Loucy (cell line): Measurements from ENCODE around the gene STMND1.

Experiments
- H2AFZ ChIP-seq: fragments of 200-600 bp; sonication (generic); 2 replicates; pipeline ENCODE4 v1.6.0; 2016; ENCODE audit warnings: antibody characterized with exemption, mild to moderate bottlenecking, low read length, moderate library complexity
- H3F3A ChIP-seq: fragments of 200-600 bp; 2 replicates; pipeline ENCODE4 v1.6.0; 2016; ENCODE audit warnings: antibody characterized with exemption, low read depth, mild to moderate bottlenecking
- H3K27me3 ChIP-seq: fragments of 200-600 bp; sonication (generic); 2 replicates; pipeline ENCODE4 v1.6.1; 2014; ENCODE audit warnings: low read length, mild to moderate bottlenecking; ENCODE audit not compliant: insufficient read depth, poor library complexity, severe bottlenecking
- H3K36me3 ChIP-seq: fragments of 200-600 bp; sonication (generic); 2 replicates; pipeline ENCODE4 v1.6.1; 2016; ENCODE audit warnings: low read length; ENCODE audit not compliant: insufficient read depth
- H3K4me1 ChIP-seq: fragments of 200-600 bp; sonication (generic); 2 replicates; pipeline ENCODE4 v1.5.1; 2014; ENCODE audit warnings: low read length, mild to moderate bottlenecking; ENCODE audit not compliant: insufficient read depth, poor library complexity, severe bottlenecking
- H3K4me2 ChIP-seq: fragments of 200-600 bp; sonication (generic); 2 replicates; pipeline ENCODE4 v1.6.0; 2014; ENCODE audit warnings: antibody characterized with exemption, low read length, low read depth, mild to moderate bottlenecking; ENCODE audit not compliant: poor library complexity, severe bottlenecking
- H3K4me3 ChIP-seq: fragments of 200-600 bp; sonication (generic); 2 replicates; pipeline ENCODE4 v1.5.1; 2014; ENCODE audit warnings: low read length, mild to moderate bottlenecking, mixed read lengths; ENCODE audit not compliant: poor library complexity, severe bottlenecking
- H3K79me2 ChIP-seq: fragments of 200-600 bp; sonication (generic); 2 replicates; pipeline ENCODE4 v1.6.1; 2014; ENCODE audit warnings: low read length; ENCODE audit not compliant: insufficient read depth
- H3K9ac ChIP-seq: fragments of 200-600 bp; sonication (generic); 2 replicates; pipeline ENCODE4 v1.6.0; 2014; ENCODE audit warnings: mild to moderate bottlenecking, low read depth, low read length, moderate library complexity; ENCODE audit not compliant: poor library complexity, severe bottlenecking
- H3K9me2 ChIP-seq: fragments of 200-600 bp; sonication (generic); replicated peaks from 2 replicates; pipeline ENCODE4 v1.6.1; 2016; ENCODE audit warnings: low read depth, low read length, mixed read lengths
- H3K9me3 ChIP-seq: fragments of 200-600 bp; sonication (generic); 2 replicates; pipeline ENCODE4 v1.6.1; 2014; ENCODE audit warnings: mild to moderate bottlenecking, antibody characterized with exemption, low read length, low read depth; ENCODE audit not compliant: insufficient read depth
- H4K20me1 ChIP-seq: fragments of 200-600 bp; sonication (generic); 2 replicates; pipeline ENCODE4 v1.6.0; 2014; ENCODE audit warnings: antibody characterized with exemption, low read length, mild to moderate bottlenecking; ENCODE audit not compliant: insufficient read depth, poor library complexity, severe bottlenecking
- CTCF ChIP-seq: fragments of 200-600 bp; sonication (generic); conservative IDR thresholded peaks from 2 replicates; pipeline ENCODE4 v1.5.1; 2014; ENCODE audit warnings: mild to moderate bottlenecking, antibody characterized with exemption, low read length
- EZH2phosphoT487 ChIP-seq: fragments of 200-600 bp; IDR thresholded peaks from 2 replicates; pipeline ENCODE4 v1.6.1; 2018; ENCODE audit warnings: antibody characterized with exemption, mild to moderate bottlenecking, moderate library complexity, borderline replicate concordance

STMND1 gene

GRCh38 chr6:17115251-17116116 lies 13.6 kb downstream of the STMND1 start:
- no peak overlapping the region for H3K4me2 ChIP-seq
- H2AFZ ChIP-seq, result no peak overlapping the region
- no peaks in the 10 kb centered on the region for H3F3A ChIP-seq

GRCh38 chr6:17116117-17116440 lies 14.2 kb downstream of the STMND1 start:
- Histone ChIP-seq H3K4me3 (no peak overlapping the region), H4K20me1 (no peaks in the 10 kb centered on the region), H2AFZ (no peak overlapping the region), H3K9me3 (no peaks in the 10 kb centered on the region), H3K9me2 (no peaks in the 10 kb centered on the region), H3K4me1 (no peaks in the 10 kb centered on the region), H3K36me3 (no peaks in the 10 kb centered on the region), H3K27me3 (no peaks in the 10 kb centered on the region), H3K79me2 (no peaks in the 10 kb centered on the region), H3K9ac (no peak overlapping the region), H3F3A (no peaks in the 10 kb centered on the region), H3K4me2 (no peak overlapping the region)
- TF ChIP-seq CTCF (no peak), EZH2phosphoT487 (no peak)

More at GRCh38 chr6:17115251-17116116, 13.6 kb downstream of the STMND1 start:
- Histone ChIP-seq H3K4me1 (no peaks in the 10 kb centered on the region), H3K9me2 (no peaks in the 10 kb centered on the region), H3K27me3 (no peaks in the 10 kb centered on the region), H3K9ac (no peak overlapping the region), H3K79me2 (no peaks in the 10 kb centered on the region), H3K9me3 (no peaks in the 10 kb centered on the region), H3K36me3 (no peaks in the 10 kb centered on the region), H4K20me1 (no peaks in the 10 kb centered on the region), H3K4me3 (no peak overlapping the region)
- TF ChIP-seq CTCF (no peak), EZH2phosphoT487 (no peak)

- TF ChIP-seq CTCF, result no peak
- TF ChIP-seq EZH2phosphoT487, result no peak
- no peak overlapping the region for H3K4me3 ChIP-seq
Observed at GRCh38 chr6:17120019-17120418, 18.2 kb downstream of the STMND1 start.

More at GRCh38 chr6:17120019-17120418, 18.2 kb downstream of the STMND1 start:
- Histone ChIP-seq H4K20me1 (no peaks in the 10 kb centered on the region), H3K36me3 (no peaks in the 10 kb centered on the region), H2AFZ (no peak overlapping the region), H3K79me2 (no peaks in the 10 kb centered on the region), H3K27me3 (no peaks in the 10 kb centered on the region), H3K4me2 (no peak overlapping the region), H3K9me3 (no peaks in the 10 kb centered on the region), H3F3A (no peaks in the 10 kb centered on the region), H3K9ac (no peak overlapping the region), H3K4me1 (no peaks in the 10 kb centered on the region), H3K9me2 (no peaks in the 10 kb centered on the region)
